ENCODE measurements around the gene SNX9.

DNA sequence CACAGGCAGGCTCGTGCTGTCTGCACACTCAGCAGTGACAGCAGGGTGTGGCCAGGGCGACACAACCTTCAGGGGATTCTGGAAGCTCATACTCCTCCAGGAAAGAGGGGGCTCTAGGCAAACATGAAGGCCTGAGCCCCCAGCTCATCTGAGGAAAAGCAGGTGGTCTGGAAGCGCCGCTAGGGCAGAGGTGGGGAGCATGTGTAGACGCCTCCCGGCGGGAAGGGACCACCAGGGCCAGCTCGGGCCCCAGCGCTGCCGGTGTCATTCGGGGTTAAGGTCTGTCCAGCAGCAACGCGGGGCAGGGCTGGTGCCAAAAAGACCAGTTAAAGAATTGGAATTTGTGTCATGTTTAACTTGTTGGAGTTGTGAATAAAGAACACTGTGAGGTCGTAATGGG is 119.3 kb downstream of the SNX9 start:
- TF ChIP-seq, protein P1, sequence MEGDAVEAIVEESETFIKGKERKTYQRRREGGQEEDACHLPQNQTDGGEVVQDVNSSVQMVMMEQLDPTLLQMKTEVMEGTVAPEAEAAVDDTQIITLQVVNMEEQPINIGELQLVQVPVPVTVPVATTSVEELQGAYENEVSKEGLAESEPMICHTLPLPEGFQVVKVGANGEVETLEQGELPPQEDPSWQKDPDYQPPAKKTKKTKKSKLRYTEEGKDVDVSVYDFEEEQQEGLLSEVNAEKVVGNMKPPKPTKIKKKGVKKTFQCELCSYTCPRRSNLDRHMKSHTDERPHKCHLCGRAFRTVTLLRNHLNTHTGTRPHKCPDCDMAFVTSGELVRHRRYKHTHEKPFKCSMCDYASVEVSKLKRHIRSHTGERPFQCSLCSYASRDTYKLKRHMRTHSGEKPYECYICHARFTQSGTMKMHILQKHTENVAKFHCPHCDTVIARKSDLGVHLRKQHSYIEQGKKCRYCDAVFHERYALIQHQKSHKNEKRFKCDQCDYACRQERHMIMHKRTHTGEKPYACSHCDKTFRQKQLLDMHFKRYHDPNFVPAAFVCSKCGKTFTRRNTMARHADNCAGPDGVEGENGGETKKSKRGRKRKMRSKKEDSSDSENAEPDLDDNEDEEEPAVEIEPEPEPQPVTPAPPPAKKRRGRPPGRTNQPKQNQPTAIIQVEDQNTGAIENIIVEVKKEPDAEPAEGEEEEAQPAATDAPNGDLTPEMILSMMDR (conservative IDR thresholded peaks at IDR 0.05; ENCODE audit: low read length): no peak
- TF ChIP-seq EZH2phosphoT487 (IDR thresholded peaks at IDR 0.05; ENCODE audit: borderline replicate concordance): no peak
